Fibroblast of lung (primary cell): ENCODE results near the gene IER3IP1. TPM values are rescaled to one million over a fixed set of nuclear protein-coding genes. Genes with fewer than 3 reads are reported as not detected.

Experiments used
- DNase-seq, 2 donors: peaks; one replicate each; pipeline versions ENCODE4 v3.0.0 to v3.0.0-alpha.2; 2010; ENCODE audit warnings: low read depth in 2 of 2
- H2AFZ ChIP-seq: 2 replicates; pipeline ENCODE4 v1.5.1; 2012; ENCODE audit warnings: low read length, control low read depth, inconsistent platforms
- H3K27ac ChIP-seq: 2 replicates; pipeline ENCODE4 v1.5.1; 2011; ENCODE audit warnings: low read length, control low read depth; ENCODE audit not compliant: insufficient read depth
- H3K27me3 ChIP-seq: 2 replicates; pipeline ENCODE4 v1.5.1; 2011; ENCODE audit warnings: mild to moderate bottlenecking, low read length; ENCODE audit not compliant: control insufficient read depth, insufficient read depth
- H3K36me3 ChIP-seq: 2 replicates; pipeline ENCODE4 v1.5.1; 2011; ENCODE audit warnings: low read length; ENCODE audit not compliant: control insufficient read depth, insufficient read depth
- H3K4me1 ChIP-seq: 2 replicates; pipeline ENCODE4 v1.5.1; 2011; ENCODE audit warnings: low read length; ENCODE audit not compliant: control insufficient read depth, insufficient read depth; ENCODE audit errors: extremely low read depth
- H3K4me2 ChIP-seq: 2 replicates; pipeline ENCODE4 v1.5.1; 2011; ENCODE audit warnings: low read length, control low read depth; ENCODE audit not compliant: insufficient read depth; ENCODE audit errors: extremely low read depth
- H3K4me3 ChIP-seq, 4 experiments: fragments of 200-600 bp in 1 of 4; sonication (generic) in 1 of 4; replicated peaks in 1 of 4; 2 replicates each; pipeline ENCODE4 v1.5.1; 2011 to 2016; ENCODE audit warnings: low read length in 4 of 4, low read depth in 3 of 4, mild to moderate bottlenecking in 3 of 4, control low read depth in 2 of 4, inconsistent platforms in 1 of 4, mixed read lengths in 1 of 4; ENCODE audit not compliant: insufficient read depth in 1 of 4; ENCODE audit errors: control extremely low read depth in 1 of 4
- H3K79me2 ChIP-seq: 2 replicates; pipeline ENCODE4 v1.5.1; 2012; ENCODE audit warnings: mild to moderate bottlenecking, low read length, inconsistent platforms; ENCODE audit not compliant: control insufficient read depth, insufficient read depth
- H3K9ac ChIP-seq: 2 replicates; pipeline ENCODE4 v1.5.1; 2011; ENCODE audit warnings: mild to moderate bottlenecking, low read length, control low read depth; ENCODE audit not compliant: insufficient read depth
- H3K9me3 ChIP-seq: 2 replicates; pipeline ENCODE4 v1.5.1; 2012; ENCODE audit warnings: low read depth, low read length; ENCODE audit not compliant: control insufficient read depth, insufficient read depth
- H4K20me1 ChIP-seq: 2 replicates; pipeline ENCODE4 v1.5.1; 2011; ENCODE audit warnings: low read length; ENCODE audit not compliant: control insufficient read depth, insufficient read depth; ENCODE audit errors: extremely low read depth
- EZH2 ChIP-seq: IDR thresholded peaks from 2 replicates; pipeline ENCODE4 v1.5.1; 2012; ENCODE audit warnings: low read length, control low read depth, mild to moderate bottlenecking; ENCODE audit errors: missing control alignments
- polyA plus RNA-seq, 2 donors: library from polyadenylated mRNA; depleted of rRNA in 1 of 2; stranded (reverse) in 1 of 2; unstranded in 1 of 2; fragments of >200 nt; gene quantifications; 2 replicates each; pipeline ENCODE4 v1.2.1, GENCODE V29; 2011 to 2012; ENCODE audit warnings: missing spikeins in 1 of 2
- total RNA-seq: library from RNA; depleted of rRNA; stranded (reverse); fragments of >200 nt; gene quantifications from 2 replicates; pipeline ENCODE4 v1.2.1, GENCODE V29; 2014
- TF ChIP-seq, protein P1 (sequence below), 2 donors: IDR thresholded peaks in 1 of 2; conservative IDR thresholded peaks in 1 of 2; 1 replicate in 1 of 2; 2 replicates in 1 of 2; pipeline ENCODE4 v1.5.1; 2011 to 2012; ENCODE audit warnings: low read length in 2 of 2, control low read depth in 1 of 2, inconsistent platforms in 1 of 2, low read depth in 1 of 2, mild to moderate bottlenecking in 1 of 2

IER3IP1 gene
- total and polyA plus RNA-seq, 2 donors (not counting 1 experiment from before 2014, with no cell fraction given), result 26.2 to 47.9 TPM

DNA sequence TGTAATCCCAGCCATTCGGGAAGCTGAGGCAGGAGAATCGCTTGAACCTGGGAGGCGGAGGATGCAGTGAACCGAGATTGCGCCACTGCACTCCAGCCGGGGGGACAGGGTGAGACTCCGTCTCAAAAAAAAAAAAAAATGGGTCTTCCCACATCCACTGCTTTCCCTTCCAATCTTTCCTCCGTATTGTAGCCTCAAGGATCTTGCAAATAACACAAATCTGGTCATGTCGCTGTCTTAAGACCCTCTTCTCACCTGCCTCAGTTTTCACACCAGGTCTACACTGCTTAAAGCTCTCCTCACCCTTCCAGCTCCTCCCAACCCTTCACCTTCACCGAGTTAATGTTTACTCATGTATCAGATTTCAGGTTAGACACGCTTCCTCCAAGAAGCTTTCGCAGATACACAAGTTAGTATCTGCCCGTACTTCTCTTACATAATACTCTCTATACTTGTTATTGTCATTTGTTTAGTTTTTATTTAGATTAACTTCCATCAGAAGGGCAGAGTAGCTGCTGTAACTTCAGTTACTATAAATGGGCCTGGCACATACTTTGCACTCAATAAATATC lies 1.5 kb downstream of the IER3IP1 start:
- no peaks in the 10 kb centered on the region for H3K9me3 ChIP-seq
- no peak for DNase-seq
- H3K27ac ChIP-seq, result no peak overlapping the region
- no peaks in the 10 kb centered on the region for H4K20me1 ChIP-seq
- H3K4me2 ChIP-seq, result peak overlapping the region; percentile 87
- no peak overlapping the region for H2AFZ ChIP-seq
- TF ChIP-seq, protein P1, sequence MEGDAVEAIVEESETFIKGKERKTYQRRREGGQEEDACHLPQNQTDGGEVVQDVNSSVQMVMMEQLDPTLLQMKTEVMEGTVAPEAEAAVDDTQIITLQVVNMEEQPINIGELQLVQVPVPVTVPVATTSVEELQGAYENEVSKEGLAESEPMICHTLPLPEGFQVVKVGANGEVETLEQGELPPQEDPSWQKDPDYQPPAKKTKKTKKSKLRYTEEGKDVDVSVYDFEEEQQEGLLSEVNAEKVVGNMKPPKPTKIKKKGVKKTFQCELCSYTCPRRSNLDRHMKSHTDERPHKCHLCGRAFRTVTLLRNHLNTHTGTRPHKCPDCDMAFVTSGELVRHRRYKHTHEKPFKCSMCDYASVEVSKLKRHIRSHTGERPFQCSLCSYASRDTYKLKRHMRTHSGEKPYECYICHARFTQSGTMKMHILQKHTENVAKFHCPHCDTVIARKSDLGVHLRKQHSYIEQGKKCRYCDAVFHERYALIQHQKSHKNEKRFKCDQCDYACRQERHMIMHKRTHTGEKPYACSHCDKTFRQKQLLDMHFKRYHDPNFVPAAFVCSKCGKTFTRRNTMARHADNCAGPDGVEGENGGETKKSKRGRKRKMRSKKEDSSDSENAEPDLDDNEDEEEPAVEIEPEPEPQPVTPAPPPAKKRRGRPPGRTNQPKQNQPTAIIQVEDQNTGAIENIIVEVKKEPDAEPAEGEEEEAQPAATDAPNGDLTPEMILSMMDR (conservative IDR thresholded peaks at IDR 0.05 in 1 of 2, IDR thresholded peaks at IDR 0.05 in 1 of 2; ENCODE audit: low read depth in 1 of 2, low read length in 2 of 2), result no peak
- TF ChIP-seq EZH2, result no peak
- H3K9ac ChIP-seq, result no peak overlapping the region
- peak overlapping the region; percentile 63 to 97 (median 79) for H3K4me3 ChIP-seq
- H3K36me3 ChIP-seq, result no peaks in the 10 kb centered on the region
- H3K27me3 ChIP-seq, result peaks cover under 1% of the 10 kb centered on the region
- H3K79me2 ChIP-seq, result peaks cover 53% of the 10 kb centered on the region
- H3K4me1 ChIP-seq, result peaks cover 2% of the 10 kb centered on the region

DNA sequence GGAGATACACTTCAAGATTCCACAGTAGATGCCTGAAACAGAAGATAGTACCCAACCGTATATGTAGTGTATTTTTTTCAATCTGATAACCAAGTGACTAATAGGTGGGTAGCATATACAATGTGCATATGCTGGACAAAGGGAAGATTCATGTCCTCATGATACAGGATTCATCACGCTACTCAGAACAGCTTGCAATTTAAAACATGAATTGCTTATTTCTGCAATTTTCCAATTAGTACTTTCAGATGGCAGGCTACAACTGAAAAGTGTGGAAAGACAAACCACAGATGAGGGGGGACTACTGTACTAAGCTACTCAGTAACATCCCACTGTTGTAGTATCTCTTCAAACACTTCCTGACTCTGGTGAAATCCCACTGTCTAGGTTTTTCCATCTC lies 3.7 kb downstream of the IER3IP1 start:
- H3K36me3 ChIP-seq, result no peaks in the 10 kb centered on the region
- peaks cover 2% of the 10 kb centered on the region for H3K4me1 ChIP-seq
- DNase-seq, result no peak
- no peak overlapping the region for H3K4me3 ChIP-seq
- H3K27ac ChIP-seq, result no peak overlapping the region
- TF ChIP-seq EZH2, result no peak
- TF ChIP-seq, protein P1 (conservative IDR thresholded peaks at IDR 0.05 in 1 of 2, IDR thresholded peaks at IDR 0.05 in 1 of 2; ENCODE audit: low read depth in 1 of 2, low read length in 2 of 2), result no peak
- H4K20me1 ChIP-seq, result no peaks in the 10 kb centered on the region
- H3K79me2 ChIP-seq, result peaks cover 66% of the 10 kb centered on the region
- no peak overlapping the region for H2AFZ ChIP-seq
- H3K9me3 ChIP-seq, result no peaks in the 10 kb centered on the region
- H3K9ac ChIP-seq, result no peak overlapping the region
- no peak overlapping the region for H3K4me2 ChIP-seq
- no peaks in the 10 kb centered on the region for H3K27me3 ChIP-seq

DNA sequence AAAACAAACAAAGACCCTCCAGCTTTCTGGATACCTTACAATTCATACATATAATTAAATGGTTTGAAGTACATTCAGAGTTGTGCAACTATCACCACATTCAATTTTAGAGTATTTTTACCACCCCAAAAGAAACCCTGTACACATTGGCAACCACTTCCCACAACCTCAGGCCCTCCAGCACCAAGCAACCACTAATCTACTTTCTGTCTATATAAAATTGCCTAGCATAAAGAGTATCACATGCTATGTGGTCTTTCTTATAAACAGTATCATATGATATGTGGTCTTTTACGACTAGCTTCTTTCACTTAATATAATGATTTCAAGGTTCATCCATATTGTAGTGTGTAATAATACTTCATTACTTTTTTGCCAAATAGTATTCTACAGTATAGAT lies 7.3 kb downstream of the IER3IP1 start:
- no peak overlapping the region for H3K9ac ChIP-seq
- H3K4me3 ChIP-seq, result no peak overlapping the region
- H3K36me3 ChIP-seq, result no peaks in the 10 kb centered on the region
- no peak for DNase-seq
- H3K79me2 ChIP-seq, result peaks cover 72% of the 10 kb centered on the region
- no peaks in the 10 kb centered on the region for H4K20me1 ChIP-seq
- no peak overlapping the region for H3K4me2 ChIP-seq
- H3K27ac ChIP-seq, result no peak overlapping the region
- peaks cover 2% of the 10 kb centered on the region for H3K4me1 ChIP-seq
- H3K9me3 ChIP-seq, result no peaks in the 10 kb centered on the region
- H3K27me3 ChIP-seq, result no peaks in the 10 kb centered on the region
- no peak overlapping the region for H2AFZ ChIP-seq
- TF ChIP-seq EZH2, result no peak
- TF ChIP-seq, protein P1 (conservative IDR thresholded peaks at IDR 0.05 in 1 of 2, IDR thresholded peaks at IDR 0.05 in 1 of 2; ENCODE audit: low read depth in 1 of 2, low read length in 2 of 2), result no peak
